OCI-M2 (cell line): ENCODE measurements around the gene SRSF3.
A peak's percentile ranks its signal among the peaks of the same experiment; 100 is the strongest.
"Not testable (repeated sequence)": the region's sequence is repeated elsewhere in the genome, so short reads cannot be mapped to it uniquely, and the experiment has no call there.

Source experiments
- DNase-seq: peaks from one replicate; lab custom pipeline; 2025; ENCODE audit not compliant: unreplicated experiment; lab: John Stamatoyannopoulos, UW

SRSF3 gene

GRCh38 chr6:36574679-36575078 is 19.5 kb upstream of the SRSF3 start:
- DNase-seq: no peak

- no peak for DNase-seq
Observed at GRCh38 chr6:36576578-36576977, 17.6 kb upstream of the SRSF3 start.

GRCh38 chr6:36577301-36577700 is 16.9 kb upstream of the SRSF3 start:
- DNase-seq: peak; percentile 54

- no peak for DNase-seq
Observed at GRCh38 chr6:36578030-36578429, 16.1 kb upstream of the SRSF3 start.

- no peak for DNase-seq
Observed at GRCh38 chr6:36578431-36578830, 15.7 kb upstream of the SRSF3 start.

- DNase-seq: no peak
Observed at GRCh38 chr6:36580184-36580526, 14.0 kb upstream of the SRSF3 start.

GRCh38 chr6:36581716-36582115 is 12.4 kb upstream of the SRSF3 start:
- DNase-seq: no peak

- DNase-seq: no peak
Observed at GRCh38 chr6:36586606-36587005, 7.6 kb upstream of the SRSF3 start.

- DNase-seq: not testable (repeated sequence)
Observed at GRCh38 chr6:36589025-36589400, 5.1 kb upstream of the SRSF3 start.

- DNase-seq: no peak
Observed at GRCh38 chr6:36590237-36590636, 3.9 kb upstream of the SRSF3 start.

- DNase-seq: no peak
Observed at GRCh38 chr6:36592221-36592655, 1.9 kb upstream of the SRSF3 start.

GRCh38 chr6:36593569-36594028 is 563 bp upstream of the SRSF3 start:
- DNase-seq: peak; percentile 79

GRCh38 chr6:36594816-36595643 is 868 bp downstream of the SRSF3 start:
- no peak for DNase-seq

- DNase-seq: no peak
Observed at GRCh38 chr6:36596356-36596755, 2.2 kb downstream of the SRSF3 start.

- DNase-seq: no peak
Observed at GRCh38 chr6:36597775-36598174, 3.6 kb downstream of the SRSF3 start.

GRCh38 chr6:36598326-36598725 is 4.2 kb downstream of the SRSF3 start:
- DNase-seq: no peak

- no peak for DNase-seq
Observed at GRCh38 chr6:36598739-36599318, 4.7 kb downstream of the SRSF3 start.

- DNase-seq: no peak
Observed at GRCh38 chr6:36599791-36600209, 5.6 kb downstream of the SRSF3 start.

- DNase-seq: no peak
Observed at GRCh38 chr6:36600564-36601146, 6.5 kb downstream of the SRSF3 start.

GRCh38 chr6:36601818-36602217 is 7.7 kb downstream of the SRSF3 start:
- DNase-seq: not testable (repeated sequence)

- DNase-seq: no peak
Observed at GRCh38 chr6:36603222-36604089, 9.3 kb downstream of the SRSF3 start.
